GM19328 (cell line): ENCODE results near the gene APC.

Experiments used
- ATAC-seq: cut with Tn5 transposase; IDR thresholded peaks from one replicate; pipeline ENCODE4 v1.9.1; 2021; ENCODE audit warnings: mild to moderate bottlenecking, moderate library complexity; ENCODE audit not compliant: unreplicated experiment

Gene APC

DNA sequence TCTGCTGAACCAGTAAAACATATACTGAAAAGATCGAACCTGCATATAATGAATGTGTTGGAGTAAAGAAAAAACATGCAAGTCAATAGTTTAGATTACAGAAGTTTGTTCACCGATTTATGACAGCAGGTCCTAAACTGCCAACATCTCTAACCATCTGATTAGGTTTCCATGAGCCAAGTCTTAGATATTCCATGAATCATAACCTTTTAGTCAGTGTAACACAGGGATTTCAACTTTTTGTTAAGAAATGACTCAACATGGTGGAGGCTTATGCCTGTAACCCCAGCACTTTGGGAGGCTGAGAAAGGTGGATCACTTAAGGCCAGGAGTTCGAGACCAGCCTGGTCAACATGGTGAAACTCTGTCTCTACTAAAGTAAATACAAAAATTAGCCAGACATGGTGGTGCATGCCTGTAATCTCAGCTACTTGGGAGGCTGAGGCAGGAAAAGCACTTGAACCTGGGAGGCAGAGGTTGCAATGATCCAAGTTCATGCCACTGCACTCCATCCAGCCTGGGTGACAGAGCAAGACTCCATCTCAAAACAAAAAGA, 38.7 kb downstream of the APC start:
- ATAC-seq = no peak

DNA sequence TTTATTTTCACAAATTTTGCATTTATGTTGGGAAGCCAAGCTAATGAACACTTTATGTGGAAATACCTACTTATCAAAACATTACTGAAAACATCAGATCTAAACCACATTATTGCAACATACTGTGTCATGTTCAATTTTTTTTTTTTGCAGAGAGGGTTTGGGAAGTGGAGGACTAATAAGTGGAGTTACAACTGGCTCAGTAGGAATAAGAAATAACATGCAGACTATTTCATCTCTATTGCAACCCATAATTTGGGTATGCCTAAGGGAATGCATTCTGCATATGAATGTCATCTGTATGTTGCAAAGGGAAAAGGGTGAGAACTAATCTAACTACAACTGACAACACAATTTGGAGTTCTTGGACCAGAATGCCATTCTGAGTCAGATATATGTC, 41.8 kb downstream of the APC start:
- no peak for ATAC-seq

DNA sequence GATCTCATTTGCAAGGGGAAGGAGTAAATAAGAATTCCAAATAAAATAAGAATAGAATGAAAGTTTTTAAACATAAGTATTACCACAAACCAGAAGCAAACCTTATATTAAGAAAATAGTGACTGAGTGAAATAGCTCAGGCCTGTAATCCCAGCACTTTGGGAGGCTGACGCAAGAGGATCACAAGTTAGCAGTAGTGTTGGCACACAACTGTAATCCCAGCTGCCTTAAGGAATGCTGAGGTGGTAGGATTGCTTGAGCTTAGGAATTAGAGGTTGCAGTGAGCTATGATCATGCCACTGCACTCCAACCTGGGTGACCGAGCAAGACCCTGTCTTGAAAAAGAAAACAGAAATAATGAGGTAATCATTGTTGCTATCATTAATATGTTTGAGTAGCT, 47.0 kb downstream of the APC start:
- ATAC-seq = no peak

DNA sequence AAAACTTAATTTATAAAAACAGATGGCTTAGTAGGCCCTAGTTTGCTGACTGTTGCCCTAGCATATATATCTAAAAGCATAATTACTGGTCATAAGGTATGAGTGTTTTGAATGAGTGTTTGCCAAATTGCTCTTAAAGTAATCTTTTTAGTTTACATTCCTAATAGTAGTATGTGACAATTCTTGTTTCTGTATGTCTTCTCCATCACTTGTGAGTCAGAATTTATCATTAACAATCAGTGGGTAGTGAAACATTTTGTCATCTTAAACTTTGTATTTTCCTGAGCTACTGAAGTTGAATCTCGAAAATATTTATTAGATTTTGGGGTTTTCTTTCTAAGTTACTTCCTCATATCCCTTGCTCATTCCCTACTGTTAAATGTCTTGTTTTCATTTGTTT, 49.6 kb downstream of the APC start:
- ATAC-seq = no peak

DNA sequence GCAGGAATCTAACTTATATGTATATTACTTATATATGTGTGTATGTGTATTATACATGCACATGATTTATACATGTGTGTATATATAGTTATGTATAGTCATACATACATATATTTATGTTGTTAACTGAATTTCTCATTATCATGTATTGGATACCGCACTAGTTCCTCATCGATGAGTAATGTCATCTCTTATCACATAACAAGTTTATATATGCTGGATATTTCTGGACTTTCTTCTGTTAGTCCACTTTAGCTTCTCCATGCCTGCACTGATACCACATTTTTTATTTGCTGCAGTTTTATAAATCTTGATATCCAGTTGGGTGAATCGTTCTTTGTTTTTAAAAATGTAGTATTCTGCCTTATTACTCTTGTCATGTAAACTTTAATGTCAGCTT, 50.2 kb downstream of the APC start:
- no peak for ATAC-seq

DNA sequence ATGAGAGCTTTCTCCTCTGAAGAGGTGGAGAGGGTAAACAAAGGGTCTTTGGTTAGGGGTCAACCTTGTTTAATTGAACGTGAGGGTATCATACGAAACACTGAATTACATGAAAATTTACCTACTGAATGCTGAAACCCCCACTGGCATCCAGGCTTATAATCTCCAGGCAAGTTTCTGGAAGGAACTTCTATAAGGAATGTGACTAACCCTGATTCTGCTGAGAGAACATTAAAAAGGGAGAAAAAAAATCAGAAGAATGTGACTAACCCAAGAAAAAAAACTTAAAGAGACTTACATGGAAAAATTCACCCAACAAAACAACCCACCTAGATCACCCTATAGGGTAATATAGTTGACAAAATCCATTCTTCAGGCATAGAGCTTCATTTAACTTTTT, 55.5 kb downstream of the APC start:
- no peak for ATAC-seq

DNA sequence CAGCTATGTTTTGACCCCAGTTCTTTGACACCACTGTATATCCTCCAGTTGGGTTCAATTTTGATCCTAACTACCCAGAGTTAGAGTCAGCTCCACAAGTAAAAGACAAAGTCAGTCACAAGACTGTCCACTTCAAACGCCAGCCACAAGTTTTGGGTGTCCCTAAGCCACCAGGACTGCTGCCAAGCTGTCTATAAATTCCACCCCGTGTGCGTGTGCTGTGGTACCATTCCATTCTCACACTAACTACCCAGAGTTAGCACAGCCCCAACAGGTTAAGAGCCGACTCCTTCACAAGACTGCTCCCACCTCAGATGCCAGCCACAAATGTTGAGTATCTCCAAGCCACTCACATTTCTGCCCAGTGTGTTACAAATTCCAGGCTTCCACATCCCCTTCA, 56.7 kb downstream of the APC start:
- ATAC-seq = no peak

DNA sequence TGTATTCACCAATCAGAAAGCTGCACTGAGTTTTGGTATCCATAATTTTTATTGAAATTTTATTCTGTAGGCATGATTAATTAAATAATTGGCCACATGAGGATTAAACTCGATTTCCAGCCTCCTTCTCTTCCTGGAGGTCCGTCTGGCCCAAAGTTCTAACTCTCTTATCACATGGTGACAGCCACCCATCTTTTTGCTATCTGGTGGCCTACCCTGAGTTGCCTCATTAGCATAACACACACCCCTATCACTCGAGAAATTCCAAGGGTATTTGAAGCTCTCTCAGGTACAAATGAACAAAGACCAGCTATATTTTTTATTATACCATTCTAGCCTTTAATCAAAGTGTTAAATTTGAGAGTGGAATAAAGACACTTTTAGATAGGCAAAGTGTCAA, 57.7 kb downstream of the APC start:
- no peak for ATAC-seq

DNA sequence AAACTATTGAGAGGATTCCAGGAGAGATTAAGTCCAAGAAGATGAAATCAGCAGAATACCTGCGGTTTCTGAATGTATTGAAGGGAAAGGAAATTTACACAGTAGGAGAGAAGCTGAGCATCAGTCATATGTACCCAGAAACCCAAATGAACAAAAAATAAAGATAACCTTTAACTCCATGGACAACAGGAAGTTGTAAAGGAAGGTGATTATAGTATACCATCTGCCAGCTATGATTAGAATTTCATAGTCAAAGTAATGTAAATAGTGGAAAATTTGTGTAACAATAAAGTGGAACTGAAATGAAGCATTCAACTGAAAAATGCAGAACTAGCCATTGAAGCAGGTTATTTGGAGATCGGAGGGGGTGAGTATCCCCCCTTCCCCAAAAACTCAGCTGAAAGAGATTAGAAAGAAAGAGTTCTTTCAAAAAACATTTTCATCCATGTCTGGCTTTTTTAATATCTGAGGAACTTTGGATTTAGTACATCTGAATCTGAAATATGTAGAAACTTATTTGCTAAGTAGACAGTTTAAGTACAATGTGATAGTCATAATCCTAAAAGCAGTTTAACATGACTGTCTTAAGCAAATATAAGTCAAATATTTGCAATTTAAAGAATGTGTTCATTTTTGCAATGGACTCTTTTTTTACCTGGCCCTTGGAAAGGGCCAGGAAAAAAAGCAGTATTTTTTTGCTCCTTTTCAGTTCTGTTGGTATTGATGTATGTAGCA, 58.4 kb downstream of the APC start:
- ATAC-seq = no peak

DNA sequence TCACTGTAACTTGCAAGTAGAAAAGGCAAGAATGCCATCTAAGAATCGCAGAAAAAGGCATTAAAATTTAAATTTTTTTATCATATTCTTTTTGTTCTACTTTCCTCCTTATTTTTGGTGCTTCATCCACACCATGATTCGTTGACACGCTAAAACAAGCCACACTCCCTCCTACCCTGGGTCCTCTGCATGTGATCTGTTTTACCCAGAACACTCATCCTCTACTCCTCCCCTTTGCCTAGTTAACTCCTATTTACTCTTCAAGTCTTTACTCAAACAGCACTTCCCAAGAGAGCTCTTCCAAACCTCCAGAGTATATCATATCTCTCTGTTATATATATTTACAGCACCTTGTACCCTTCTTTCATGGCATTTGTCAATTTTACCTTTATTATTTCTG, 62.0 kb downstream of the APC start:
- ATAC-seq = no peak

DNA sequence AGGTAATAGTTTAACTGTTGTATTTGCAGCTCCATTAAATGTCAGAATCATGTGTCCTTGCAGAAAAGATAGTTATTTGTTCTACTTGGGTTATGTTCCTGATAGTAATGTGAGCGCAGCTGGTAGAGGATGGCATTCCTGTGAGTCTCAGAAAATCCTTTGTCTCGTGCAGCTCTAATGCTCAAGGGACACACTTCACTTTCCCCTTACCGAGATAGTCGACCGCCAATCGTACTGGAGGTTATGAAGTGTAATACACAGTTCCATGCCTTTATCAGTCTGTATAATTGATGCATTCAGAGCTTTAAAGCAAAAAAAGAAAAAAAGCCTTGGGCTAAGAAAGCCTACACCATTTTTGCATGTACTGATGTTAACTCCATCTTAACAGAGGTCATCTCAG, 63.2 kb downstream of the APC start:
- ATAC-seq = no peak

DNA sequence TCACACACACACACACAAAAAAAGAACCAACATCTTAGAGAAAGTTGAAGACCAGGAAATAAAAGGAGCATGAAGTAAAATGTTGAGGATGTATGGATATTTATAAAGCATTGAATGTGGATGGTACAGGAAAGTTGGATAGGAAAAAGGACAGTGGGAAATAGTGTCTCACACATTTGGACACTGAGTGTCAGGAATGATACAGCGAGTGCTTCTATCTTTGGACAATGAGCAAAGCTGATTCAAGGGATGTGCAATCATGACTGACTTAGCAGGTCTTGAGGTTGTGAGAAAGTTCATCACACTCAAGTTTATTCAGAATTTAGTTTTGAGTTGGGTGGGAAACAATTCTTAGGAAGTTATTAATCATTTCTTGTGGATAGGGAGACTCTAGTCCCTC, 73.3 kb downstream of the APC start:
- no peak for ATAC-seq

DNA sequence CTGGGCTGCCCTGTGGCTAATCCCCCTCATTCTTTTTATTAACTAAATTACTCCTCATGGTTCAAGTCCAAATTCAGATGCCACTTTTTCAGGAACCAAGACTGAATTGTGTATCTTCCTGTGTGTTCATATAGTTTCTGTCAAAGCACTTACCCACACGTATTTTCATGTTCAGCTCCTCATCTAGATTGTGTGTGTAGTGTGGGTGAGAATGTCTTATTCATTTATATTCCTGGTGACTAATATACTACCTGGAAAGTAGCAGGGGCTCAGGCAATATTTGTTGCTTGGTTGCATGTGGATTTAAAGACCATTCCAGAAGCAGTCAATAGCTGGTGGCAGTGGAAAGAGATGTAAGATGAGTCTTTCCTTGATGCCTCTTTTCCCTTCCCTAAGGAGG, 74.9 kb downstream of the APC start:
- no peak for ATAC-seq

DNA sequence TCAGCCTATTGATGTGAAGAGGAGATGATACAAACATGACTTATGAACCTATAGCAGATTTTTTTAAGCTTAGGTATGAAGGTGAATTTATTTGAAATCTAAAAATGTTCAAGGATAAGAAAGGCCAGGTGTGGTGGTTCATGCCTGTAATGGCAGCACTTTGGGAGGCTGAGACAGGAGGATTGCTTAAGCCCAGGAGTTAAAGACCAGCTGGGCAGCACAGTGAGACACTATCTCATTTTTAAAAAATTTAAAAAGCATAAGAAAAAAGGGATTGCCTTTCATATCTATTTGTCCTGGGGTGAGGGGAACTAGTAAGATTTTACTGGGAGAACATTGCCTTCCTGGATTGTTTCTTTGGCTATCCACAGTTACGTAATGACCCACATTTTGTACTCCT, 82.6 kb downstream of the APC start:
- ATAC-seq = no peak

DNA sequence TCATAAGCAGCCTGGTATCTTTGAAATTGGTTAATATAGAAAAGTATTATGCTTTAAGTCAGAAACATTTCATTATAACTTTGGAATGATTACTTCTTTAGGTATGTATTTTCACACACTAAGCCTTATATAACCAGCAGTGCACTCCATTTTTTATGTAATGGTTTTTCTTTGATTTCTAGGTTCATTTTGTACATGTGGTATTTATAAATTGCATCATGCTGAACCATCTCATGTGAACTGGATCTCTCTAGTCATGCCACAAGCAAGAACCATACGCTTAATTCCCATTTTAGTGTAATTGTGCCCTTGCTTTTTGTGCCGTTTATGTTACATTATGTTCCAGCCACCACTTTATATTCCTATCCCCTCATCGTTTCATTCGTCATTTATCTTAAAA, 84.8 kb downstream of the APC start:
- no peak for ATAC-seq

DNA sequence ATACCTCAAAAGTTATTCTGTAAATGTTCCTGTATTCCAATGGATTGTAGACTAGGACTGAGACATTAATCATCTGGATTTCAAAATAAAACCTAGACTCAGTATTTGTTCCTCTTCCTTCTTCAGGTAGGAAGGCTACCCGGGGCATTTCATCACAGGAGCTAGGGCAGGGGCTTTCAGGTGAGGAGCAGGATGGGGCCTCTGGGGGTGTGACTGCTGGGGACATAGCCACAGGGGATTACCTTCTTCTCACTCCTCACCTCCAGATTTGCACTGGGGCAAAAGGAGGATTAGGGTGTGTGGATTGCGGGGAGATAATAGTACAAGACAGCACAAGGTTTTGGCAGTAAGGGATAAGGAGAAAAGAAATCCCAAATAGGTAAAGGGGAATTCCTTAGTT, 85.5 kb downstream of the APC start:
- ATAC-seq = no peak

DNA sequence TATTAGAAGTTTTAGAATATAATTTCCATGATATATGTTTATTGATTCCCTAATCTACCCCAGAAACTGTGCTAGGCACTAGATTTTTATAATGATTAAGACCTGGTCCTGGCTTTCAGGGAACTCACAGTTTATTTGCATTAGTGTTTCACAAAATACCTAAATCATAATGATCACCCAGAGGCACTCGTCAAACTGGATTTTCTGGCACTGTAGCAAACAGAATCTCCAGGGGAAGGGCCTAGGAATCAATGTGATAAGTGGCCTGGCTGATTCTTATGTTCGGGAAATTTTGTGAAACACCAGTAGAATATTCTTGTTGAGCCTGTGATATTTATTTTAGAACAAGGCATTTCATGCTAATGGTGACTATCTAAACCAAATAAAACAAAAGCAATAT, 86.0 kb downstream of the APC start:
- ATAC-seq = no peak

DNA sequence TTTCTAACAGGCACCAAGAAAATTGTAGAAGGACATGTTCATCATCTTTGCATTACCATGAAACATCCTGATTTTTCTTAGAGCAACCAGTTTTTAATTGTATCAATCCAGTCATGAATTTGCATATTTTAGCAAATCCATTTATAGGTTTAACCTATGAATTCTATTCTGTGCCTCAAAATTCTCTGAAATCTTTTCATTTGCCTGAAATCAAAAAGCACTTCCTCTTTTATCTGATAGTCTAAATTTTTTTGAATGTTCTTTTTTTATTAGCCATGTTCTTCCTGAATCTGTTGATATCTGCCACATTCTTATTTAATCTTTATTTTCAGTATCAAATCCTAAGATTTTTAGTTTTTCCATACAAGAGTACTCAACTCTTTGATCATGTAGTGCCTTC, 86.5 kb downstream of the APC start:
- ATAC-seq = no peak

DNA sequence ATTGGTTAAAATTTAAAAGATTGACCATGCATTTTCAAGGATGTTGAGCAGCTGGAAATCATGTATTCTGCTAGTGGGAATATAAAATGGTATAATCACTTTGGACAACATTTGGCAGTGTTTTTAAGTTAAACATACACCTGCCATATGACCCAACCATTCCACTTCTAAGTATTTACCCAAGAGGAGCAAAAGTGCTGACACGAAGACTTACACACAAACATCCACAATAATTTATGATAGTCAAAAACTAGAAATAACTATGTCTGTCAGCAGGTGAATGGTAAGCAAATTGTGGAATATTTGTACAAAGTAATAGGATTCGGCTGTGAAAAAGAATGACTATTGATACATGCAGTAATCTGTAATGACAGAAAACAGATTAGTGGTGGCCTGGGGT, 92.7 kb downstream of the APC start:
- ATAC-seq = no peak

DNA sequence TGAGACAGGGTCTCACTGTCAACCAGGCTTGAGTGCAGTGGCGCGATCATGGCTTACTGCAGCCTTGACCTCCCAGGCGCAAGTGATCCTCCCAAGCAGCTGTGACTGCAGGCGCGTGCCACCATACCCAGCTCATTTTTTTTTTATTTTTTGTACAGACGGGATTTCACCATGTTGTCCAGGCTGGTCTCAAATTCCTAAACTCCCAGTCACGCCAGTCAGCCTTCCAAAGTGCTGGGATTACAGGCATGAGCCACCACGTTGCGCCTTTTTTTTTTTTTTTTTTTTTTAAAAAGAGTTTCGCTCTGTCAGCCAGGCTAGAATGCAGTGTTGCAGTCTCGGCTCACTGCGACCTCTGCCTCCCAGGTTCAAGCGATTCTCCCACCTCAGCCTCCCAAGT, 96.3 kb downstream of the APC start:
- ATAC-seq = no peak

DNA sequence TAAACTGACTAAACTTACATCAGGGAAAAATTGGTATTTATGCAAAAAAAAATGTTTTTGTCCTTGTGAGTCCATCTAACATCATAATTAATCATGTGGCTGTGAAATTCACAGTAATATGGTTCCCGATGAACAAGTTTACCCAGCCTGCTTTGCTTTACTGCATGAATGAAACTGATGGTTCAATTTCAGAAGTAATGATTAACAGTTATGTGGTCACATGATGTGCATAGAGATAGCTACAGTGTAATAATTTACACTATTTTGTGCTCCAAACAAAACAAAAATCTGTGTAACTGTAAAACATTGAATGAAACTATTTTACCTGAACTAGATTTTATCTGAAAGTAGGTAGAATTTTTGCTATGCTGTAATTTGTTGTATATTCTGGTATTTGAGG, 106.8 kb downstream of the APC start:
- no peak for ATAC-seq

DNA sequence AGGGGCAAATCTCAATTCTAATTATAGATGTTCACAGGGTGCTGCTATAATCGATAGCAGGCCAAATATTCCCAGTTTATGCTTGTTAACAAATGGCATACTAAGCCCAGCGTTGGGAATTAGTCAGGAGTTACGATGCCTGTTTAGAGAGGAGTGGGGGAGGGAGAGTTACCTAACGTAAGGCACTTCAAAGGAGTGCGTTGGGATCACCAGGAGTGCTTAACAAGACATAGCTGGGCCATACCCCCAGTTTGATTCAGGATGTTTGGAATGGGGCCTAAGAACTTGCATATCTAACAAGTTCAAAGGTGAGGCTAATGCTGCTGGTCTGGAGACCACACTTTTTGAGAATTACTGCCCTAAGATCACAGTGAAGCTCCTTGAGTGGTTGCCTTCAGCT, 108.9 kb downstream of the APC start:
- no peak for ATAC-seq

DNA sequence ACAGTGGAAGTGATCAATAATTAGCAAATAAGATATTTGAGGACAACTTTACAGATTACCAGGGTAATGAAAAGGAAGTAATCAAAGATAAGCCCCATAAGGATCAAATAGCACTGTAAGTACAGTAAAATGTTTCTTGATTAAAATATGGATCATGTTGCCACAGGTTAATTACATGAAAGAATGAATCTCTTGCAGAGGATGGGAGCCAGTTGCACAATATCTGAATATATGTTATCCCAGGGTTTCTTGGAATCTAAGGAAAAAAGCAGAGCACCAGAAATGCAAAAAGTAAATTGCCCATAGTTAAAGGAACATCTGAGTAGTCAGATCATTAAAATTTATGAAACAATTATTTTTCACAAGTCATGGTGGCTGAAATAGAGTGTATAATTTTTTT, 109.6 kb downstream of the APC start:
- no peak for ATAC-seq
